Stimulated activated CD8-positive, alpha-beta memory T cell treated with anti-CD3 and anti-CD28 coated beads, Interleukin-4, amount 100 ng/mL, for 1 hour (primary cell): Measurements from ENCODE around the gene TNRC6B.
"Not testable (repeated sequence)": the region's sequence is repeated elsewhere in the genome, so short reads cannot be mapped to it uniquely, and the experiment has no call there.

Experiments
- DNase-seq, 2 donors: peaks; one replicate each; pipeline ENCODE4 v3.0.0-alpha.2; 2020; ENCODE audit warnings: low read depth in 2 of 2, low spot score in 1 of 2

The TNRC6B gene

GRCh38 chr22:40181323-40181722 lies 3.6 kb downstream of the TNRC6B start:
- DNase-seq: no peak

GRCh38 chr22:40182231-40182835 lies 4.6 kb downstream of the TNRC6B start:
- DNase-seq: no peak

- no peak for DNase-seq
Measured at GRCh38 chr22:40183029-40183581, 5.4 kb downstream of the TNRC6B start.

GRCh38 chr22:40183603-40184002 lies 5.9 kb downstream of the TNRC6B start:
- not testable (repeated sequence) for DNase-seq

- no peak for DNase-seq
Measured at GRCh38 chr22:40187389-40187788, 9.7 kb downstream of the TNRC6B start.

- DNase-seq: no peak
Measured at GRCh38 chr22:40189997-40190396, 12.3 kb downstream of the TNRC6B start.

GRCh38 chr22:40190501-40190900 lies 12.8 kb downstream of the TNRC6B start:
- DNase-seq: no peak

- no peak for DNase-seq
Measured at GRCh38 chr22:40193429-40194421, 16.0 kb downstream of the TNRC6B start.

- DNase-seq: no peak
Measured at GRCh38 chr22:40194656-40195055, 16.9 kb downstream of the TNRC6B start.

- DNase-seq: no peak
Measured at GRCh38 chr22:40196628-40197360, 19.1 kb downstream of the TNRC6B start.

GRCh38 chr22:40197421-40197820 lies 19.7 kb downstream of the TNRC6B start:
- DNase-seq: not testable (repeated sequence)

GRCh38 chr22:40198733-40199132 lies 21.0 kb downstream of the TNRC6B start:
- DNase-seq: no peak

GRCh38 chr22:40199223-40199622 lies 21.5 kb downstream of the TNRC6B start:
- DNase-seq: no peak

- no peak for DNase-seq
Measured at GRCh38 chr22:40199852-40200251, 22.1 kb downstream of the TNRC6B start.

GRCh38 chr22:40200795-40201530 lies 23.2 kb downstream of the TNRC6B start:
- no peak for DNase-seq

GRCh38 chr22:40202225-40202944 lies 24.7 kb downstream of the TNRC6B start:
- DNase-seq: no peak

GRCh38 chr22:40203572-40203971 lies 25.8 kb downstream of the TNRC6B start:
- no peak for DNase-seq

- DNase-seq: no peak
Measured at GRCh38 chr22:40204321-40205116, 26.8 kb downstream of the TNRC6B start.

- no peak for DNase-seq
Measured at GRCh38 chr22:40206561-40206960, 28.8 kb downstream of the TNRC6B start.
